Measurements from ENCODE around the gene CST9. TPM values are rescaled to one million over a fixed set of nuclear protein-coding genes. Genes with fewer than 3 reads are reported as not detected.

The CST9 gene
- total and polyA plus RNA-seq, 9 of the 15 experiments (the other 6 are each of a cell fraction or from before 2014, with no cell fraction given), result not detected

DNA sequence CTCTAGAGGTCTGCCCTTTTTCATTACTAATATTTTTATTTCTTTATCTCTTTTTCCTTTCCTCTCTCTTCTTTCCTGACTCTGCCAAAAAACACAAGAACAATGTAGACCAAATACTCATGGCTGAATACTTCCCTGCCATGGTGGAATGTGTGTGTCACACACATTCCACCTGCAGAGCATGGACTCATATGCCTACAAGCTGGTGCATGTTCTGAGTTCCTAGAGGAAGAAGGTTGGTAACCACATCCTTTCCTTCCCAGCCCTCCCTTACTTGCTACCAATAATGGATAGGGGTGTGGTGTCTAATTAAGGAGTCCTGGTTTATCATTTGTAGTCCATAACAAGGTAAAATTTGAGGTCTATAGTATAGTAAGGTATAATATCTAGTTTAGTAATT, 22.2 kb downstream of the CST9 start (continued):
- TF ChIP-seq TAL1 (IDR thresholded peaks at IDR 0.05) (no peak), ZNF583 (CRISPR knock-in tag; IDR thresholded peaks at IDR 0.05) (no peak)

- ChIA-PET POLR2A (no interaction called here), CTCF (ENCODE audit: low intra/inter-chr PET ratio) (no interaction called here)
- Histone ChIP-seq H2AFZ (ENCODE audit: low read depth, low read length) (0 out of 2 replicates have a peak overlapping the region, but pooled peaks have one; percentile 23), H3K9ac (ENCODE audit: insufficient read depth in 1 of 2, low read depth in 2 of 2, low read length in 2 of 2) (no peak overlapping the region), H3K9me1 (ENCODE audit: control insufficient read depth, insufficient read depth, low read length) (no peaks in the 10 kb centered on the region), H4K20me1 (replicated peaks; ENCODE audit: control insufficient read depth, insufficient read depth, low read length) (no peaks in the 10 kb centered on the region), H3K27ac (ENCODE audit: extremely low read depth, low read depth, low read length) (no peak overlapping the region), H3K4me2 (ENCODE audit: insufficient read depth, low read length) (no peak overlapping the region), H3K4me1 (replicated peaks in 1 of 2; ENCODE audit: control insufficient read depth in 2 of 2, insufficient read depth in 2 of 2, low read length in 2 of 2) (peaks cover 0 to 3% of the 10 kb centered on the region in 2 experiments; a peak in 3 of 5 replicates), H3K9me3 (replicated peaks; ENCODE audit: control insufficient read depth, insufficient read depth, low read depth, low read length) (no peaks in the 10 kb centered on the region), H3K36me3 (ENCODE audit: control insufficient read depth, insufficient read depth, low read length) (no peaks in the 10 kb centered on the region), H3K4me3 (no peak overlapping the region), H3K79me2 (ENCODE audit: control insufficient read depth, insufficient read depth, low read length) (no peaks in the 10 kb centered on the region), H3K27me3 (ENCODE audit: control insufficient read depth in 2 of 2, insufficient read depth in 2 of 2, low read length in 2 of 2) (no peaks in the 10 kb centered on the region)
- no peak for TF ChIP-seq BCL6 (CRISPR knock-in tag; IDR thresholded peaks at IDR 0.05)
- TF ChIP-seq RCOR1 (IDR thresholded peaks at IDR 0.05; ENCODE audit: borderline replicate concordance in 1 of 2, low read depth in 2 of 2, low read length in 2 of 2), result no peak
- no peak for TF ChIP-seq SREBF2 (CRISPR knock-in tag; IDR thresholded peaks at IDR 0.05)
- TF ChIP-seq PHF21A (IDR thresholded peaks at IDR 0.05; ENCODE audit: borderline replicate concordance, low read depth), result no peak
- TF ChIP-seq, protein P1, sequence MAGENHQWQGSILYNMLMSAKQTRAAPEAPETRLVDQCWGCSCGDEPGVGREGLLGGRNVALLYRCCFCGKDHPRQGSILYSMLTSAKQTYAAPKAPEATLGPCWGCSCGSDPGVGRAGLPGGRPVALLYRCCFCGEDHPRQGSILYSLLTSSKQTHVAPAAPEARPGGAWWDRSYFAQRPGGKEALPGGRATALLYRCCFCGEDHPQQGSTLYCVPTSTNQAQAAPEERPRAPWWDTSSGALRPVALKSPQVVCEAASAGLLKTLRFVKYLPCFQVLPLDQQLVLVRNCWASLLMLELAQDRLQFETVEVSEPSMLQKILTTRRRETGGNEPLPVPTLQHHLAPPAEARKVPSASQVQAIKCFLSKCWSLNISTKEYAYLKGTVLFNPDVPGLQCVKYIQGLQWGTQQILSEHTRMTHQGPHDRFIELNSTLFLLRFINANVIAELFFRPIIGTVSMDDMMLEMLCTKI (IDR thresholded peaks at IDR 0.05; ENCODE audit: partially characterized antibody), result no peak
- TF ChIP-seq ZFP30 (CRISPR knock-in tag; IDR thresholded peaks at IDR 0.05; ENCODE audit: borderline replicate concordance), result no peak
- intact Hi-C loops (cut with micrococcal nuclease) (no loop called here), in situ Hi-C loops (cut with MboI) (no loop called here)
- no peak for DNase-seq (ENCODE audit: extremely low read depth in 1 of 4, low spot score in 3 of 4)
- no peak for FAIRE-seq
- WGBS (ENCODE audit: insufficient coverage, low coverage, missing lambda C conversion rate), result 0% methylated on average over 1 of the region's 1 CpG
- no peak; the same call in 1 of the 3 replicates for ATAC-seq
- BruUV-seq (replicated peaks), result no TSS peak
Observed at GRCh38 chr20:23582293-23582692, 23.4 kb downstream of the CST9 start.
